Neuronal stem cell (in vitro differentiated cells): ENCODE data around the gene TRPM1.

ENCODE experiments used
- DNase-seq: peaks from one replicate; pipeline ENCODE4 v3.0.0-alpha.2; 2013; ENCODE audit warnings: low spot score
- H2AFZ ChIP-seq: one replicate; pipeline ENCODE4 v1.6.1; 2013; ENCODE audit warnings: mild to moderate bottlenecking, low read length, inconsistent platforms
- H2AK5ac ChIP-seq: 2 replicates; pipeline ENCODE4 v1.6.1; 2013; ENCODE audit warnings: low read depth, mild to moderate bottlenecking, inconsistent platforms, low read length, moderate library complexity, mixed read lengths
- H2BK120ac ChIP-seq: 2 replicates; pipeline ENCODE4 v1.6.1; 2013; ENCODE audit warnings: low read depth, mild to moderate bottlenecking, inconsistent platforms, low read length, moderate library complexity, mixed read lengths
- H2BK12ac ChIP-seq: one replicate; pipeline ENCODE4 v1.6.1; 2013; ENCODE audit warnings: low read length, inconsistent platforms
- H2BK15ac ChIP-seq: 2 replicates; pipeline ENCODE4 v1.6.1; 2013; ENCODE audit warnings: mild to moderate bottlenecking, low read length, inconsistent platforms, mixed read lengths
- H2BK5ac ChIP-seq: one replicate; pipeline ENCODE4 v1.6.1; 2013; ENCODE audit warnings: inconsistent platforms, mild to moderate bottlenecking, low read length, moderate library complexity
- H3K14ac ChIP-seq: one replicate; pipeline ENCODE4 v1.6.1; 2013; ENCODE audit warnings: low read length, inconsistent platforms
- H3K18ac ChIP-seq: 2 replicates; pipeline ENCODE4 v1.6.1; 2013; ENCODE audit warnings: low read length, inconsistent platforms
- H3K23ac ChIP-seq: 2 replicates; pipeline ENCODE4 v1.6.1; 2013; ENCODE audit warnings: low read depth, mild to moderate bottlenecking, mixed read lengths, low read length, inconsistent platforms; ENCODE audit not compliant: poor library complexity
- H3K27ac ChIP-seq: replicated peaks from 3 replicates; pipeline ENCODE4 v1.5.1; 2013; ENCODE audit warnings: low read length, inconsistent platforms
- H3K27me3 ChIP-seq, 3 experiments: 2 replicates each; pipeline ENCODE4 v1.6.1; 2013; ENCODE audit warnings: low read length in 3 of 3, mild to moderate bottlenecking in 2 of 3, inconsistent platforms in 1 of 3, low read depth in 1 of 3, mixed read lengths in 1 of 3, moderate library complexity in 1 of 3; ENCODE audit not compliant: control insufficient read depth in 3 of 3, insufficient read depth in 3 of 3
- H3K36me3 ChIP-seq, 2 donors: replicated peaks in 1 of 2; 2 replicates each; pipeline ENCODE4 v1.6.1; 2013; ENCODE audit warnings: low read length in 2 of 2; ENCODE audit not compliant: control insufficient read depth in 2 of 2, insufficient read depth in 2 of 2
- H3K4ac ChIP-seq: 2 replicates; pipeline ENCODE4 v1.6.1; 2013; ENCODE audit warnings: inconsistent platforms, mild to moderate bottlenecking, low read length, moderate library complexity
- H3K4me1 ChIP-seq, 2 donors: 1 replicate in 1 of 2; 2 replicates in 1 of 2; pipeline ENCODE4 v1.6.1; 2013; ENCODE audit warnings: low read length in 2 of 2, low read depth in 1 of 2; ENCODE audit not compliant: control insufficient read depth in 2 of 2, insufficient read depth in 1 of 2
- H3K4me2 ChIP-seq: one replicate; pipeline ENCODE4 v1.6.1; 2013; ENCODE audit warnings: mild to moderate bottlenecking, low read length, inconsistent platforms; ENCODE audit not compliant: insufficient read depth, poor library complexity, severe bottlenecking
- H3K4me3 ChIP-seq, 2 donors: 2 replicates each; pipeline ENCODE4 v1.5.1; 2013; ENCODE audit warnings: low read length in 2 of 2, mild to moderate bottlenecking in 2 of 2, inconsistent platforms in 1 of 2, moderate library complexity in 1 of 2
- H3K79me1 ChIP-seq: one replicate; pipeline ENCODE4 v1.6.1; 2013; ENCODE audit warnings: low read depth, mild to moderate bottlenecking, inconsistent platforms, low read length, moderate library complexity
- H3K9ac ChIP-seq: one replicate; pipeline ENCODE4 v1.6.1; 2013; ENCODE audit warnings: mild to moderate bottlenecking, low read depth, low read length, inconsistent platforms; ENCODE audit not compliant: poor library complexity
- H3K9me3 ChIP-seq, 2 donors: replicated peaks in 1 of 2; 2 replicates each; pipeline versions ENCODE3 to v1.6.1; 2013; ENCODE audit warnings: low read length in 2 of 2, mild to moderate bottlenecking in 2 of 2, inconsistent platforms in 1 of 2, low read depth in 1 of 2, mixed read lengths in 1 of 2, moderate library complexity in 1 of 2; ENCODE audit not compliant: control insufficient read depth in 2 of 2, insufficient read depth in 1 of 2
- H4K8ac ChIP-seq: one replicate; pipeline ENCODE4 v1.6.1; 2013; ENCODE audit warnings: low read depth, mild to moderate bottlenecking, inconsistent platforms, low read length, moderate library complexity
- H4K91ac ChIP-seq: one replicate; pipeline ENCODE4 v1.6.1; 2013; ENCODE audit warnings: low read length, low read depth, mild to moderate bottlenecking, inconsistent platforms; ENCODE audit not compliant: poor library complexity
- WGBS, 2 donors: extraction: QIAGEN DNeasy Blood & Tissue Kit; methylation state at CpG; one replicate each; pipeline ENCODE4 v1.1.7; 2013; ENCODE audit warnings: missing lambda C conversion rate in 2 of 2, mixed read lengths in 1 of 2; ENCODE audit not compliant: insufficient read length in 2 of 2, insufficient replicate concordance in 1 of 2; ENCODE audit errors: extremely low coverage in 2 of 2; 5-methylcytosine and 5-hydroxymethylcytosine counted together

The TRPM1 gene

GRCh38 chr15:31014608-31014925 lies 87.0 kb downstream of the TRPM1 start:
- Histone ChIP-seq H2BK5ac (no peak overlapping the region), H3K4me3 (no peak overlapping the region), H2BK120ac (no peak overlapping the region), H2BK15ac (no peak overlapping the region), H3K36me3 (no peaks in the 10 kb centered on the region), H3K9me3 (peaks cover 2 to 3% of the 10 kb centered on the region in 2 donors), H3K27ac (no peak overlapping the region), H3K4me2 (no peak overlapping the region), H3K9ac (no peak overlapping the region), H3K14ac (no peak overlapping the region), H2AFZ (no peak overlapping the region), H3K79me1 (no peaks in the 10 kb centered on the region), H2AK5ac (no peak overlapping the region), H2BK12ac (no peak overlapping the region), H3K23ac (no peak overlapping the region), H3K4me1 (no peaks in the 10 kb centered on the region), H3K27me3 (no peaks in the 10 kb centered on the region), H3K4ac (no peak overlapping the region), H4K91ac (no peak overlapping the region), H4K8ac (no peak overlapping the region), H3K18ac (no peak overlapping the region)
- no CpG with 5 or more reads among the region's 2 CpGs for WGBS, 2 donors
- DNase-seq, result no peak

GRCh38 chr15:31013863-31014607 lies 87.5 kb downstream of the TRPM1 start:
- no peak overlapping the region for H3K23ac ChIP-seq
- no peak overlapping the region for H3K4me3 ChIP-seq
- H3K14ac ChIP-seq, result no peak overlapping the region
- H3K27ac ChIP-seq, result no peak overlapping the region
- H2BK5ac ChIP-seq, result no peak overlapping the region
- no peak overlapping the region for H2BK120ac ChIP-seq
- H3K4me2 ChIP-seq, result no peak overlapping the region
- H3K36me3 ChIP-seq, result no peaks in the 10 kb centered on the region
- no peak overlapping the region for H4K8ac ChIP-seq
- H2BK12ac ChIP-seq, result no peak overlapping the region
- no peak overlapping the region for H3K4ac ChIP-seq
- no peak overlapping the region for H3K18ac ChIP-seq
- H2BK15ac ChIP-seq, result no peak overlapping the region
- peaks cover 2 to 3% of the 10 kb centered on the region in 2 donors for H3K9me3 ChIP-seq
- H3K9ac ChIP-seq, result no peak overlapping the region
- H2AK5ac ChIP-seq, result no peak overlapping the region
- H3K79me1 ChIP-seq, result no peaks in the 10 kb centered on the region
- H3K4me1 ChIP-seq, result no peaks in the 10 kb centered on the region
- WGBS, 2 donors, result no CpG with 5 or more reads among the region's 2 CpGs
- H4K91ac ChIP-seq, result no peak overlapping the region
- no peak overlapping the region for H2AFZ ChIP-seq
- no peaks in the 10 kb centered on the region for H3K27me3 ChIP-seq
- no peak for DNase-seq

GRCh38 chr15:31012455-31012854 lies 89.1 kb downstream of the TRPM1 start:
- no CpG with 5 or more reads among the region's 2 CpGs for WGBS, 2 donors
- no peak overlapping the region for H3K27ac ChIP-seq

GRCh38 chr15:31010036-31010435 lies 91.5 kb downstream of the TRPM1 start:
- WGBS, 2 donors, result no CpG with 5 or more reads among the region's 1 CpG
- Histone ChIP-seq H3K79me1 (no peaks in the 10 kb centered on the region), H3K4me3 (no peak overlapping the region)

More at GRCh38 chr15:31012455-31012854, 89.1 kb downstream of the TRPM1 start:
- H2BK12ac ChIP-seq, result no peak overlapping the region
- H3K9me3 ChIP-seq, result peaks cover 2 to 3% of the 10 kb centered on the region in 2 donors
- no peak overlapping the region for H4K91ac ChIP-seq
- H2BK15ac ChIP-seq, result no peak overlapping the region
- H4K8ac ChIP-seq, result no peak overlapping the region
- no peak overlapping the region for H3K9ac ChIP-seq
- H3K18ac ChIP-seq, result no peak overlapping the region
- H2BK5ac ChIP-seq, result no peak overlapping the region
- no peak for DNase-seq
- no peak overlapping the region for H3K4me2 ChIP-seq
- no peak overlapping the region for H3K4ac ChIP-seq
- peaks cover 0 to 4% (median 0%) of the 10 kb centered on the region in 3 experiments for H3K27me3 ChIP-seq
- H2AK5ac ChIP-seq, result no peak overlapping the region
- H3K36me3 ChIP-seq, result no peaks in the 10 kb centered on the region
- H3K4me3 ChIP-seq, result no peak overlapping the region
- H2AFZ ChIP-seq, result no peak overlapping the region
- H3K14ac ChIP-seq, result no peak overlapping the region
- H3K23ac ChIP-seq, result no peak overlapping the region
- no peak overlapping the region for H2BK120ac ChIP-seq
- H3K4me1 ChIP-seq, result no peaks in the 10 kb centered on the region
- no peaks in the 10 kb centered on the region for H3K79me1 ChIP-seq

More at GRCh38 chr15:31010036-31010435, 91.5 kb downstream of the TRPM1 start:
- Histone ChIP-seq H4K8ac (no peak overlapping the region), H3K9me3 (peaks cover 2 to 3% of the 10 kb centered on the region in 2 donors), H3K18ac (no peak overlapping the region), H3K36me3 (no peaks in the 10 kb centered on the region), H3K9ac (no peak overlapping the region), H4K91ac (no peak overlapping the region), H2AFZ (no peak overlapping the region), H2BK120ac (no peak overlapping the region), H3K4ac (no peak overlapping the region), H2BK5ac (no peak overlapping the region), H3K23ac (no peak overlapping the region), H3K14ac (no peak overlapping the region), H3K4me2 (no peak overlapping the region), H2BK15ac (no peak overlapping the region), H2AK5ac (no peak overlapping the region), H2BK12ac (no peak overlapping the region), H3K27ac (no peak overlapping the region), H3K4me1 (peaks cover 0 to 1% of the 10 kb centered on the region in 2 donors), H3K27me3 (peaks cover 0 to 5% (median 0%) of the 10 kb centered on the region in 3 experiments)
- DNase-seq, result no peak
